ENCODE measurements around the gene NUDT9.

NUDT9 gene

DNA sequence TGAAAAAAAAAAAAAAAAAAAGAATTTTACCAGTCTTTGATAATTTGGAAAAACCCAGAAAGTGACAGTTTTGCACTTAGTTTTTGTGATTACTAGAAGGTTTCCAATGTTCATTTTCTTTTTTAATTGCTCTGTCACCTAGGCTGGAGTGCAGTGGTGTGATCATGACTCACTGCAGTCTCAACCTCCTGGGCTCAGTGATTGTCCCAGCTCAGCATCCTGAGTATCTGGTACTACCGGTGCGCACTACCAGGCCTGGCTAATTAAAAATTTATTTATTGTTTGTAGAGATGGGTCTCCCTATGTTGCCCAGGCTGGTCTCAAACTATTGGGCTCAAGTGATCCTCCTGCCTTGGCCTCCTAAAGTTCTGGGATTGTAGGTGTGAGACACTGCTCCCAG is 3.3 kb downstream of the NUDT9 start:
- no peak for TF ChIP-seq CTCF (IDR thresholded peaks at IDR 0.05; ENCODE audit: insufficient read depth, low read depth, low read length, missing control alignments)
- H3K4me3 ChIP-seq (ENCODE audit: low read length) = no peak overlapping the region
- DNase-seq (ENCODE audit: low read depth) = peak; percentile 53

GRCh38 chr4:87426865-87427517 is 4.6 kb downstream of the NUDT9 start:
- no peak overlapping the region for H3K4me3 ChIP-seq (ENCODE audit: low read length)
- TF ChIP-seq CTCF (IDR thresholded peaks at IDR 0.05; ENCODE audit: insufficient read depth, low read depth, low read length, missing control alignments) = no peak
- no peak for DNase-seq (ENCODE audit: low read depth)

DNA sequence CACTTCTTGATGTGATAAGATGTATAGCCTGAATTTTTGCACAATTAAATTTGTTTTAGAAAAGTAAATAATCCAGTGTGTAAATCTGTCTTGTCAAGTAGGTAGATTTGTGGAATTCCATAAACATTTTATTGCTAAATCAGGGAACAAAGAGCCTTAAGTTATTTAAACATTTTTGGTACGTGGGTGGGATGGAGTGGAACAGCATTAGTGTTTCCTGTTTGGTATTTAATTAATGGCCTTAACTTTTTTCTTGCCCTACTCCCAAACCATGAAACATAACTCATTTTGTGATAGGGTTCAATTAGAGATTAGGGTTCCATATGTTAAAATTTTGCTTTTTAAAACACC is 5.1 kb downstream of the NUDT9 start:
- no peak for TF ChIP-seq CTCF (IDR thresholded peaks at IDR 0.05; ENCODE audit: insufficient read depth, low read depth, low read length, missing control alignments)

DNA sequence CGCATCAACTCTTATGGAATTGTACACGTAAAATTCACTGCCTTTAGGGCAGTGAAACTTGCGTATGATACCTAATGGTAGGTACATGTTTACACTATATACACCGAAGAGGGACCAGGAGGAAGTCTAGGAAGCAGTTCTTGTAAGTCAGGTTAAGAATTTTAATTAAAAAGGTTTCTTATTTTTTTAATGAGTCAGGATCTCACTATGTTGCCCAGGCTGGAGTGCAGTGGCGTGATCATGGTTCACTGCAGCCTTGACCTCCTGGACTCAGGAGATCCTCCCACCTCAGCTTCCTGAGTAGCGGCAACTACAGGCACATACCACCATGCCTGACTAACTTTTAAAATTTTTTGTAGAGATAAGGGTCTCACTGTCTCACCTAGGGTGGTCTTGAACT is 6.6 kb downstream of the NUDT9 start:
- TF ChIP-seq CTCF (IDR thresholded peaks at IDR 0.05; ENCODE audit: insufficient read depth, low read depth, low read length, missing control alignments) = no peak
- no peak overlapping the region for H3K4me3 ChIP-seq (ENCODE audit: low read length)
- no peak for DNase-seq (ENCODE audit: low read depth)

More for the DNA sequence above, 5.1 kb downstream of the NUDT9 start:
- no peak for DNase-seq (ENCODE audit: low read depth)
- H3K4me3 ChIP-seq (ENCODE audit: low read length) = no peak overlapping the region

DNA sequence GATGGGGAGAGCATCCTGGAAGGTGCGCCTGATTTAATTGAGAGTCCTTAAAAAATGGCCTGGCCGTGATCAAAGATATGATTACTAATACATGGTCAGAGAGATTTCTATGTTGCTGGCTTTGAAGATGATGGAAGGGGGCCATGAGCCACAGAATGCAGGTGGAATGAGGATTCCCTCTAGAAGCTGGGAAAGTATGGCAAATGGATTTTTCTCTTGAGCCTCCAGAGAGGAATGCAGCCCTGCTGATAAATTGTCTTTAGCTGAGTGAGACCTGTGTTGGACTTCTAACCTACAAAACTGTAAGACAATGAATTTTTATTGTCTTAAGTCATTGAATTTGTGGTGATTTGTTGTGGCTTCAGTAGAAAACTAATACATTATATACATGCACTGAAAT is 7.7 kb downstream of the NUDT9 start:
- no peak overlapping the region for H3K4me3 ChIP-seq (ENCODE audit: low read length)
- no peak for TF ChIP-seq CTCF (IDR thresholded peaks at IDR 0.05; ENCODE audit: insufficient read depth, low read depth, low read length, missing control alignments)
- DNase-seq (ENCODE audit: low read depth) = no peak

DNA sequence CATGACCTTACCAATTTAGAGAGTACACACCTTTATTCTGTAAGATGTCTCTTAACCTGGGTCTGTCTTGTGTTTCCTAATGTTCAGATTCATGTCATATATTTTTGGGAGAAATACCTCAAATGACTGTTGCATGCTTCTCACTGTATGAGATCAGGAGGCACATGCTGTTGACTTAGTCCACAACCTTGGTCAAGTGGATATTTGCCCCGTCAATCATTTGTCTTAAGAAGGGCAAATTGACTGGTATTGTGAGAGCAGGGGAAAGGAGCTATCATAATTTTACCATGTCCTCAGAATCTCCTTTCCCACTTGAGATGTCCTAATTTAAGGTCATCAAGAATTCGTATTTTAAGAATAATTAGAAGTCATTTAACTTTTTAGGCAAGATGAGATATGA is 11.0 kb downstream of the NUDT9 start:
- H3K4me3 ChIP-seq (ENCODE audit: low read length) = no peak overlapping the region
- TF ChIP-seq CTCF (IDR thresholded peaks at IDR 0.05; ENCODE audit: insufficient read depth, low read depth, low read length, missing control alignments) = no peak
- DNase-seq (ENCODE audit: low read depth) = no peak

GRCh38 chr4:87442889-87443288 is 20.5 kb downstream of the NUDT9 start:
- TF ChIP-seq CTCF (IDR thresholded peaks at IDR 0.05; ENCODE audit: insufficient read depth, low read depth, low read length, missing control alignments) = no peak
- no peak overlapping the region for H3K4me3 ChIP-seq (ENCODE audit: low read length)
- no peak for DNase-seq (ENCODE audit: low read depth)

All from epithelial cell of esophagus (primary cell).